Measurements from ENCODE around the gene CUL4A.

GRCh38 chr13:113260996-113261395, 51.6 kb downstream of the CUL4A start:
- TF ChIP-seq CTCF (IDR thresholded peaks at IDR 0.05; ENCODE audit: low read length) (no peak), EZH2 (IDR thresholded peaks at IDR 0.05; ENCODE audit: borderline replicate concordance, low read length) (no peak)
